Activated T-cell treated with anti-CD3 and anti-CD28 coated beads, Interleukin-2, amount 50 U/mL, for 1 hour (primary cell): Measurements from ENCODE around the gene COPB1.
"Not testable (repeated sequence)": the region's sequence is repeated elsewhere in the genome, so short reads cannot be mapped to it uniquely, and the experiment has no call there.

ENCODE experiments used
- DNase-seq: peaks from one replicate; pipeline ENCODE4 v3.0.0-alpha.2; 2020

The COPB1 gene

GRCh38 chr11:14499560-14500180, at the start of gene COPB1:
Gene COPB1, minus strand, starts transcription at chr11:14499811. Its CDS starts 883 bp downstream, at chr11:14498928.
- DNase-seq, result peak; percentile 87

GRCh38 chr11:14547440-14547839, 47.8 kb upstream of the COPB1 start:
- DNase-seq, result no peak

DNA sequence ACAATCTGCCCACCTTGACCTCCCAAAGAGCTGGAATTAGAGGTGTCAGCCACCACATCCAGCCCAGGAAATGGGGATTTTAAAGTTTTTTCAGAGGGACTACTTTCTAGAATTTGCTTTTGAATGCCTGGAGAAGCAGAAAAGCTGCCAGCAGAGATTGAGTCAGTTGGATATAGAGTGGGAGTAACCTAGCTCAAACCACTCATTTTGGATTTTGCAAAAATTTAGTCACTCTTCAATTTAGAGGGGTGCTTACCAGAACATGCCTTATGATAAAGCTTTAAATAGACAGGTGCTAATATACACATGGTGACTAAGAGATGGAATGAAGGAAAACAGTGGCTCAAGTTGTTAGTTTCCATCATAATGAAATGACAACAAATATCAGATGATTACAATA, 47.1 kb upstream of the COPB1 start:
- no peak for DNase-seq

GRCh38 chr11:14544611-14545010, 45.0 kb upstream of the COPB1 start:
- DNase-seq, result no peak

DNA sequence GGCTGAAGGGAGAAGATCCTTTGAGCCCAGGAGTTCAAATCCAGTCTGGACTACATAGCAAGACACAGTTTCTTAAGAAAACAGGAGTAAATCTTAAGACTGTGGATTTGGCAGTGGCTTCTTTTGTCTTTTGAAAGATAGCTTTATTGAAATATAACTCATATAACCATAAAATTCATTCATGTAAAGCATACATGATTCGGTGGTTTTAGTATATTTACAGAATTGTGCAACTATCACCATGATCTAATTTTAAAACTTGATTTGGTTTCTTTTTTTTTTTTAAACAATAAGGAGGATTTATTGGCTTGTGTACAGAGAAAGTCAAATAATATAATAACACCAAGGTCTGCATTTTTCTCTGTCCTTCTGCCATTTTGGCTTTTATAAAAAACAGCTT, 43.6 kb upstream of the COPB1 start:
- DNase-seq, result no peak

GRCh38 chr11:14542324-14542723, 42.7 kb upstream of the COPB1 start:
- no peak for DNase-seq

DNA sequence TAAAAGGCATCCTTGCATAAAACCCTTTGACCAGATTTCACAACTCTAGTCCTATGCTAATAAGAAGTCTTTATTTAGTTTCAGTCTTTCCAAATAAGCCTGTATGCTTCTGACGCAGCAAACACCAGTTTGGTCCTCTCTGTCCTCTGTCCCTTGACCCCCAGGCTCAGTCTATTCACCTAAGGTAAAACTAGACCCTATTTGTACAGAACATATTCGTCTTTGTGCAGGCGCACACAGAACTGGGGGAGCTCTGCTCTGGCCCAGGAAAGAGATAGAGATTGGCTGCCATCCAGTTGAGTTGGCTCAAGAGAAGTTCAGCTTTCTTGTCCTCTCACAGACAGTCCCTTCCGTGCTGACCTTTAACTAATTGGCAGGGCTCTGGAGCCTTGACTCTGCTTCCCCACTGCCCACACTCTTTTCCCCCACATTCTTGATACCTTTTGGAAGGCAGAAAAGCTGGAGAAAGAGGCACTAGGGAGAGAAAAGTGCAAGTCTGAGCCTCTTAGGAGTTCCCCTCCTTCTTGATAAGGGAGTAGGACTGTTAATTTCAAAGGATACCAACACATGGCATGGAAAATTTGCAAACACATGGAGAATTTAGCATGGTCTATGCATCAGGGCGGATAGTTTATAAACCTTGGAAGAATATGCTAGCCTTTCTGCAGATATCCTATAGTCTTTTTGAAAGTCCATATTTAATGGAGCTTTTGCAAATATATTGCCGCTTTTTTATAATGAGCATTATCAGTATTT, 41.8 kb upstream of the COPB1 start:
- no peak for DNase-seq

DNA sequence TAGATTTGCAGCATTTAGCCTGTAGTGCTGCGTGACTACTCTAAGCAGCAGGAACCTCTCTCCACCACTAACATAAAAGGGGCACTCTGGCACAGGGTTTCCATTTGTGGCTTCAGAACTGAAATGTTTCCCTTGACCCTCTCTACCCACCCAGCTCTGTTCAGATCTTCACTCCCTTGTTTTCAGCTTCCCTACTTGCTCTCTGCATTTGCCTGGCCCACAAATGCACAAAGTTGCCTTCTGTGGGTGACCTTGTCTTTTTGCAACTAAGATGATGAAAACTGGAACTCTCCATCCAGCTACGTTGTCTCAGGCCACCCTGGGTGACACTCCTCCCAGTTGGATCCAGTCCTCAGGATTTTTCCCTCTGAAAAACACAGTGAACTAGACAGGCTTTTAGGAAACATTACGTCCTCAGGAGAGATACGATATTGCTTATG, 40.4 kb upstream of the COPB1 start:
- DNase-seq, result no peak

- no peak for DNase-seq
Observed at GRCh38 chr11:14538926-14539554, 39.4 kb upstream of the COPB1 start.

- DNase-seq, result no peak
Observed at GRCh38 chr11:14538271-14538925, 38.8 kb upstream of the COPB1 start.

DNA sequence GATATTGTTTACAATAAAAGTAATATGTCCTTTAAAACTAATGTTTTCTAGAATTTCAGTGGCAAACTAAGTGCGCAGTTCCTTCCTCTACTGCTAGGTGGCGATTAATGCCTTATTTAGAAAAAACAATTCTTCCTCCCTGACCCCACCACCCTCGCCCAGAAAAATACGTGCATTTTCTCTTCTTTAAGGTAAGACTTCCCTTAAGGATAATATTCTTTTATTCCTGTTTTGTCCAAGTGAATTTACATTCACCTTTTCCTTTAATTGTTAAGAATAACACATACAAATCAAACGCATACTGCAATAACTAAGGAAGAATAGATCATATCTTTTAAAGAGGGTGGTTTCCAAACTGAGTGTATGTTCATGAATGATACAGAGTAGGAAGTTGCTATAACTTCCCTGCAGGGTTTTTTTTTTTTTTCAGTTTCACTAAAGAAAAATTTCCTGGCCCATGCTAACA, 37.6 kb upstream of the COPB1 start:
- DNase-seq, result peak; percentile 23

- DNase-seq, result not testable (repeated sequence)
Observed at GRCh38 chr11:14535166-14535565, 35.6 kb upstream of the COPB1 start.

GRCh38 chr11:14529951-14530350, 30.3 kb upstream of the COPB1 start:
- DNase-seq, result no peak

- no peak for DNase-seq
Observed at GRCh38 chr11:14529321-14529720, 29.7 kb upstream of the COPB1 start.

GRCh38 chr11:14522801-14523200, 23.2 kb upstream of the COPB1 start:
- DNase-seq, result no peak

DNA sequence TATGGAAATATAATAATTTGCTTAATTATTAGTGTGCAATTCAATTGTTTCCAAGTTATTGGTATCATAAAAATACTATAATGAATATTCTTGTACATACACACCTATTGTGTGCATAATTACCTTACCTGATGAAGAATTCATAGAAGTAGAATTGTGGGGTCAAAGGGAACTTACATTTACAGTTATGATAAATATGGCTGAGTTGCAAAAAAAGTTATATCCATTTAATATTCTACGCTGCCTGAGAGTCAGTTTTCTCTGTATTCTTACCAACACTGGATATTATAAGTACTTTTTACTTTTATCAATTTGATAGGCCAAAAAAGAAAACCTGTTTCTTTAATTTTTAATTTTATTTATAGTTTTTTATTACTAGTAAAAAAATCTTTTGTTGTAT, 22.6 kb upstream of the COPB1 start:
- no peak for DNase-seq

GRCh38 chr11:14520747-14521151, 21.1 kb upstream of the COPB1 start:
- no peak for DNase-seq

DNA sequence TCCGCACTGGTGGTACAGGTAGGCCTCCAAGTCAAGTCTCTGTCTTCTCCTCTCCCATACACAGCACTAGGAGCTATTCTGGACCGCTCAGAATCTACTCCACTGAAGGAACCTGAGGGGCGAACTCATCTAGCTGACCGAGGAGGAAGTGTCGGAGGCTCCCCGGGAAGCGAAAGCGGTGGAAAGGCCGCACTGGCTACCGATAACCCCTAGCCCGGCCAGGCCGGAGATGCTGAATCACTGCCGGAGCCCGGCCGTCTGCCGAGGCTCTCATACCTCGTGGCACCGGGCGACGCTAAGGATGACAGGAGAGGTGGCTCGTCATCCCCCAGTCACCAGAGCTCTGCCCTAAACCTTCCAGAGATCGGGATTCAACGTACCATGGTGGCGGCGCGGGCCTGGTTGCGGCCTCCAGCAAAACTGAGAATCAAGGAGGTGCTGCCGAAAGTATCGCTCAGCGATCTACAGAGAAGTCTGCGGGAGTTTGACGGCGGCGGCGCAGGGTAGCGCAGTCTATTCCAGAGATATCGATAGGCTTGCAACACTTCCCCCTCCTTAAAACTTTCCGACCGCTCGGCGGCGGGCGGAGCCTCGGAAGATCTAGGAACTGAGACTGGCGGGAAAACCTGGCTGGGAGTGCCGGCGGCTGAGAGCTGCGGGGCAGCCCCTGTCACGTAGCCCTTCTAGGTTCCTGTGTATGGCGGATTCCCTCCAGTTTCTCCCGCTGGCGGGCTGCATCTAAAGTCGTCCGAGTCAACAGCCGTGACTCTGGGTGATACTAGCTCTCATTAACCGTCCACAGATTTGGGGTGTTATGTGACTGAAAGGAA, 20.5 kb upstream of the COPB1 start, which contains the start of gene PSMA1:
PSMA1 (minus strand) TSS at position 470 of the 830 bp plus-strand sequence; CDS start at position 383, 87 bp downstream.
- peak; percentile 91 for DNase-seq

GRCh38 chr11:14519597-14519916, 19.9 kb upstream of the COPB1 start:
- DNase-seq, result no peak

GRCh38 chr11:14518820-14519219, 19.2 kb upstream of the COPB1 start:
- no peak for DNase-seq

DNA sequence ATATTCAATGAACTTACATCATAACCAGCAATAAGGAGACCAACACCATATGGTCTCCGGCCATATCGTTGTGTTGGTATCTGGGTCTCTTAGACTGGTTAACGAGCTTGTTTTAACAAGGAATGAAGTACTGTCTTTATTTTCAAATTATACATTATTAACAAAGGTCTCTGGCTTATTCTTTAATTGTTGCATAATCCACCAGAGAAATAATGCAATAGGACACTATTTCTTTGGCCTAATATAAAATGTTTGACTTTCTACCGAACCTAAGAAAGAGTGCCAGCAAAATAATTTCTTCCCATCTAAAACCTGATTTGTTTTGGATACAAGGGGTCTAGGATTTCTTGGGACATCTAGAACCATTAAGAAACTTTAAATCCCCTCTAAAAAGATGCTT, 14.2 kb upstream of the COPB1 start:
- DNase-seq, result no peak

GRCh38 chr11:14506532-14506931, 6.9 kb upstream of the COPB1 start:
- DNase-seq, result no peak

DNA sequence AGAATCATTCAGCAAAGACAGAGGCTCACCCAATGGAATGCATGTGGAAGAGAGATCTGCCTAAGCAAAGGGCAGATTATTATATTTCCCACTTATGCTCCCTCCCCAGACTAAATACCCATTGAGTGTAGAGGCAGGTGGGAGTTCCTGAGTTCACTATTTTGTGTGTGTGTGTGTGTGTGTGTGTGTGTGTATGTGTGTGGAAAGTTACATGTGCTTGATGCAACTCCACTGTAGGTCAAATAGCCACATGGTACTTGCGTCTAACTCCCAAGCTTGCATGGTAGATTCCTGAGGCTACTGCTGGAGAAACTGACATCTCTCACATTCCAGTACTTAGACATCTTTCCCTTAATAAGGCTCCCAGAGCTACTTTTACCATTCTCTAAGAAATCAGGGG, 3.4 kb upstream of the COPB1 start:
- no peak for DNase-seq
